GM12878 (cell line): ENCODE data around the gene ANGPTL4. TPM values are rescaled to one million over a fixed set of nuclear protein-coding genes. Genes with fewer than 3 reads are reported as not detected.

ENCODE experiments used
- ATAC-seq: fragments of 200-7000 bp; cut with Tn5 transposase; 3 replicates; pipeline ENCODE4 v1.9.1; 2020; ENCODE audit warnings: mild to moderate bottlenecking, moderate library complexity
- BruUV-seq: library from RNA; stranded (reverse); fragments of 400-500 nt; replicated peaks from 2 replicates; lab custom pipeline; 2021; lab: Mats Ljungman, UMichigan
- CTCF ChIA-PET: fragments of 300-600 bp; sonication (Branson Sonifier 250); formaldehyde crosslinking; extraction: SDS; loops from one replicate; lab custom pipeline; 2021; ENCODE audit warnings: inconsistent platforms; lab: Yijun Ruan, JAX
- POLR2A ChIA-PET: fragments of 350-600 bp; formaldehyde crosslinking; extraction: SDS; loops from one replicate; lab custom pipeline; 2021; ENCODE audit warnings: inconsistent platforms; lab: Charles Lee
- RAD21 ChIA-PET: fragments of 300-600 bp; sonication (Branson Sonifier 250); formaldehyde crosslinking; loops from one replicate; lab custom pipeline; 2023; ENCODE audit warnings: antibody characterized with exemption; ENCODE audit not compliant: unreplicated experiment; lab: Charles Lee
- SMC1A ChIA-PET: fragments of 300-600 bp; sonication (Branson Sonifier 250); formaldehyde crosslinking; loops from one replicate; lab custom pipeline; 2023; ENCODE audit not compliant: unreplicated experiment, uncharacterized antibody; lab: Charles Lee
- DNase-seq: peaks from one replicate; pipeline ENCODE4 v3.0.0-alpha.2; 2011; ENCODE audit warnings: low read depth, low spot score
- FAIRE-seq: peaks from 3 replicates; lab custom pipeline; 2011; peaks lifted over from hg19 to GRCh38; lab: Jason Lieb, UNC
- H2AFZ ChIP-seq: 2 replicates; pipeline ENCODE4 v1.6.0; 2011; ENCODE audit warnings: low read depth, low read length, control low read depth; ENCODE audit not compliant: control insufficient read depth
- H3K27ac ChIP-seq: 2 replicates; pipeline ENCODE4 v1.5.1; 2011; ENCODE audit warnings: control low read depth; ENCODE audit not compliant: control insufficient read depth, insufficient read depth
- H3K27me3 ChIP-seq, 2 experiments: replicated peaks in 1 of 2; 2 replicates each; pipeline versions ENCODE4 v1.6.0 to v1.6.1; 2011; ENCODE audit warnings: low read length in 1 of 2; ENCODE audit not compliant: control insufficient read depth in 2 of 2, insufficient read depth in 2 of 2
- H3K36me3 ChIP-seq, 2 experiments: 2 replicates each; pipeline ENCODE4 v1.5.1; 2011; ENCODE audit warnings: low read length in 1 of 2; ENCODE audit not compliant: control insufficient read depth in 2 of 2, insufficient read depth in 2 of 2
- H3K4me1 ChIP-seq: 2 replicates; pipeline ENCODE4 v1.6.1; 2011; ENCODE audit warnings: mild to moderate bottlenecking, low read length, moderate library complexity, mixed read lengths; ENCODE audit not compliant: control insufficient read depth, insufficient read depth
- H3K4me2 ChIP-seq: 2 replicates; pipeline ENCODE4 v1.6.0; 2011; ENCODE audit warnings: control low read depth; ENCODE audit not compliant: control insufficient read depth, insufficient read depth
- H3K4me3 ChIP-seq: fragments of 200-600 bp; sonication (generic); 2 replicates; pipeline ENCODE4 v1.5.1; 2016
- H3K79me2 ChIP-seq: 2 replicates; pipeline ENCODE4 v1.6.0; 2011; ENCODE audit warnings: low read length; ENCODE audit not compliant: control insufficient read depth, insufficient read depth
- H3K9ac ChIP-seq: 2 replicates; pipeline ENCODE4 v1.8.0; 2011; ENCODE audit warnings: low read length, control low read depth, mixed read lengths; ENCODE audit not compliant: control insufficient read depth, insufficient read depth
- H3K9me3 ChIP-seq: replicated peaks from 3 replicates; pipeline ENCODE4 v1.5.1; 2011; ENCODE audit warnings: mild to moderate bottlenecking, low read length; ENCODE audit not compliant: control insufficient read depth, insufficient read depth
- H4K20me1 ChIP-seq: 2 replicates; pipeline ENCODE4 v1.6.0; 2011; ENCODE audit not compliant: control insufficient read depth, insufficient read depth
- BCL3 ChIP-seq: IDR thresholded peaks from 2 replicates; pipeline ENCODE4 v1.6.1; 2011; ENCODE audit warnings: borderline replicate concordance, low read depth, mild to moderate bottlenecking, moderate library complexity, low read length; ENCODE audit not compliant: insufficient read depth, poor library complexity, severe bottlenecking
- BMI1 ChIP-seq: fragments of 450-650 bp; IDR thresholded peaks from 2 replicates; pipeline ENCODE4 v1.6.1; 2016; ENCODE audit warnings: mild to moderate bottlenecking, moderate library complexity, borderline replicate concordance
- CBFB ChIP-seq: IDR thresholded peaks from 2 replicates; pipeline ENCODE4 v1.6.1; 2016; ENCODE audit warnings: antibody characterized with exemption, low read depth
- EP300 ChIP-seq, 2 experiments: fragments of 150-350 bp in 1 of 2; IDR thresholded peaks; 2 replicates each; pipeline ENCODE4 v1.6.1; 2011 to 2012; ENCODE audit warnings: low read depth in 2 of 2, low read length in 2 of 2, borderline replicate concordance in 1 of 2, improper control_type of control experiment in 1 of 2, inconsistent platforms in 1 of 2; ENCODE audit not compliant: control insufficient read depth in 1 of 2
- MAX ChIP-seq: IDR thresholded peaks from 2 replicates; pipeline ENCODE4 v1.6.1; 2012; ENCODE audit warnings: low read depth, low read length, improper control_type of control experiment
- MYB ChIP-seq: fragments of 150-350 bp; IDR thresholded peaks from 2 replicates; pipeline ENCODE4 v1.6.1; 2014; ENCODE audit warnings: mild to moderate bottlenecking, low read depth, low read length, borderline replicate concordance
- POLR2A ChIP-seq: IDR thresholded peaks from 2 replicates; pipeline ENCODE4 v1.6.1; 2011; ENCODE audit warnings: low read depth, mild to moderate bottlenecking, low read length
- RCOR1 ChIP-seq: conservative IDR thresholded peaks from 2 replicates; pipeline ENCODE4 v1.6.1; 2012; ENCODE audit warnings: low read depth, low read length, improper control_type of control experiment
- SIN3A ChIP-seq: IDR thresholded peaks from 2 replicates; pipeline ENCODE4 v1.6.1; 2012; ENCODE audit warnings: low read depth, low read length, improper control_type of control experiment
- STAT1 ChIP-seq: fragments of 450-650 bp; conservative IDR thresholded peaks from 2 replicates; pipeline ENCODE4 v1.6.1; 2014; ENCODE audit warnings: antibody characterized with exemption, mild to moderate bottlenecking
- SUZ12 ChIP-seq: fragments of 200-600 bp; sonication (generic); IDR thresholded peaks from one replicate; pipeline ENCODE4 v1.6.1; 2018; ENCODE audit warnings: antibody characterized with exemption, mild to moderate bottlenecking; ENCODE audit not compliant: unreplicated experiment
- TCF12 ChIP-seq: IDR thresholded peaks from 2 replicates; pipeline ENCODE4 v1.6.1; 2011; ENCODE audit warnings: low read depth, mild to moderate bottlenecking, low read length
- WGBS: methylation state at CpG from one replicate; pipeline ENCODE4 v1.1.6; 2016; ENCODE audit warnings: low lambda C conversion rate; ENCODE audit not compliant: insufficient replicate concordance, insufficient coverage; ENCODE audit errors: missing lambda C conversion rate; 5-methylcytosine and 5-hydroxymethylcytosine counted together
- in situ Hi-C: fragments of 300-500 bp; cut with MboI; formaldehyde crosslinking; loops from 9 replicates; pipeline ENCODE4 v1.14.3; 2018; ENCODE audit warnings: mixed read lengths
- intact Hi-C: fragments of 100-400 bp; cut with micrococcal nuclease; formaldehyde crosslinking; loops from one replicate; pipeline ENCODE4 v1.14.2; 2022; ENCODE audit not compliant: unreplicated experiment
- polyA plus RNA-seq, 11 experiments: library from polyadenylated mRNA; depleted of rRNA in 4 of 11; unstranded in 6 of 11; stranded (reverse) in 5 of 11; fragments of >200 nt; fragmentation: Nextera tagmentation in 4 of 11; fragmentation: Illumina TruSeq in 1 of 11; extraction: Ambion mirVana in 4 of 11; extraction: Trizol in 1 of 11; gene quantifications; 1 replicate in 1 of 11; 2 replicates in 10 of 11; pipeline versions ENCODE4 v1.2.1 to v1.2.3, GENCODE V29; 2011 to 2016; ENCODE audit warnings: inconsistent platforms in 2 of 11, missing spikeins in 2 of 11, low read depth in 1 of 11
- total RNA-seq, 4 experiments: library from RNA; depleted of rRNA in 3 of 4; stranded (reverse); fragments of >200 nt in 3 of 4; fragmentation: Illumina TruSeq in 1 of 4; extraction: Trizol in 1 of 4; gene quantifications; 2 replicates each; pipeline versions ENCODE4 v1.2.1 to v1.2.3, GENCODE V29; 2013 to 2021

ANGPTL4 gene
- total and polyA plus RNA-seq, 10 of the 15 experiments (the other 5 are each of a cell fraction or from before 2014, with no cell fraction given), result 0.45 TPM; not detected in 9

DNA sequence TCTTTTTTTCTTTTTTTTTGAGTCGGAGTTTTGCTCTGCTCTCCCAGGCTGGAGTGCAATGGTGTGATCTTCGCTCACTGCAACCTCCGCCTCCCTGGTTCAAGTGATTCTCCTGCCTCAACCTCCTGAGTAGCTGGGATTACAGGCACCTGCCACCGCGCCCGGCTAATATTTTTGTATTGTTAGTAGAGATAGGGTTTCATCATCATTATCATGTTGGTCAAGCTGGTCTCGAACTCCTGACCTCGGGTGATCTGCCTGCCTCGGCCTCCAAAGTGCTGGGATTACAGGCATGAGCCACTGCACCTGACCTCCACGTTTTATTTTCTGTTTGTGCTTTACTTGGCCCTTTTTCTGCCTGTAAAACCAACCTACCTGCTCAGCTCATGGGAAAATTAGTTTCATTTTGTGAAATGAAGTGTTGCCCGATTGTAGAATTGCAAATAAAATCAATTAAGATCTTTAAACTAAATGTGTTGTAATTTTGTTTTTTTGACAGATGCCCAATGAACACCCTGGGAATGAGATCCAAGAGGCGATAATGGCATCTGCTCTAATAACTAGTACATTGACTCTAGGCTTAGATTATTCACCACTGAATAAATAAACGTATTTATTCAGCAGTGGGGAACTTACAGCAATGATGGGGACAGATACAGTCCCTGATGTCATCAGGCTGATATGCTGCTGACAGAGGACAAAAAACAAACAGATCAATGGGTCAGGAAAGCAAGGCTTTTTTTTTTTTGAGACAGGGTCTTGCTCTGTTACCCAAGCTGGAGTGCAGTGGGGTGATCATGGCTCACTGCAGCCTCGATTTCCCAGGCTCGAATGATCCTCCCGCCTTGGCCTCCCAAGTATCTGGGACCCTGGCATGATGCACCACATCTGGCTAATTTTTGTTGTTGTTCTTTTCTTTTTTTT lies 24.0 kb downstream of the ANGPTL4 start:
- Histone ChIP-seq H3K79me2 (peaks cover 20% of the 10 kb centered on the region), H3K4me1 (peaks cover 11% of the 10 kb centered on the region), H3K9me3 (no peaks in the 10 kb centered on the region; the same call in 2 of the 3 replicates), H3K4me2 (no peak overlapping the region), H3K27ac (no peak overlapping the region), H3K27me3 (no peaks in the 10 kb centered on the region), H3K36me3 (no peaks in the 10 kb centered on the region), H3K9ac (no peak overlapping the region), H4K20me1 (peaks cover 5% of the 10 kb centered on the region), H2AFZ (no peak overlapping the region), H3K4me3 (no peak overlapping the region)
- ATAC-seq, result no peak
- POLR2A ChIA-PET, result interaction anchor here (0.6 kb wide), 2 partner anchors 12 to 36 kb away, joined by 3 to 4 read pairs; no protein-coding TSS in a partner anchor
- no TSS peak for BruUV-seq
- TF ChIP-seq MYB (no peak), TCF12 (no peak), POLR2A (no peak)
- CTCF ChIA-PET, result interaction anchor here (1.1 to 1.4 kb wide), 3 partner anchors 25 to 192 kb away, joined by 3 read pairs; partner anchors contain the start of gene MARCHF2
- WGBS, result 94% methylated on average over 16 of the region's 16 CpGs
- SMC1A ChIA-PET, result no interaction called here
- no peak for FAIRE-seq
- DNase-seq, result no peak
- intact Hi-C loops (no loop called here), in situ Hi-C loops (no loop called here)
- RAD21 ChIA-PET, result interaction anchor here (0.7 kb wide), 2 partner anchors 306 to 1653 kb away, joined by 3 read pairs; no protein-coding TSS in a partner anchor

DNA sequence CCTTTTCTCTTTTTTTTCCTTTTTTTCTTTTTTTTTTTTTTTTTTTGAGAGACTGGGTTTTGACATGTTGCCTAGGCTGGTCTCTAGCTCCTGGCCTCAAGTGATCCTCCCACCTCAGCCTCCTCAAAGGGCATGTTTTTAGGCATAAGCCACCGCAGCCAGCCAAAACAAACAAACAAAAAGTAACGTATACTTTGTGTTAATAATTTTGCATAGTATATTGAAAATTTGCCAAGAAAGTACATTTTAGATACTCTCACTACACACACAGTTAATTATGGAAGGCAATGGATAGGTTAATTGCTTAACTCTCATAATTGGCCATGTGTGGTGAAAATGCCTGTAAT lies 24.6 kb downstream of the ANGPTL4 start:
- no peak overlapping the region for H3K4me3 ChIP-seq
- no peaks in the 10 kb centered on the region for H3K36me3 ChIP-seq
- CTCF ChIA-PET, result no interaction called here
- H3K9ac ChIP-seq, result no peak overlapping the region
- whole genome bisulfite sequencing, result 98% methylated on average over 2 of the region's 2 CpGs
- H3K9me3 ChIP-seq, result no peaks in the 10 kb centered on the region; the same call in 2 of the 3 replicates
- H3K27ac ChIP-seq, result no peak overlapping the region
- no peak overlapping the region for H2AFZ ChIP-seq
- peaks cover 22% of the 10 kb centered on the region for H3K79me2 ChIP-seq
- no peaks in the 10 kb centered on the region for H3K27me3 ChIP-seq
- FAIRE-seq, result no peak
- peaks cover 11% of the 10 kb centered on the region for H3K4me1 ChIP-seq
- intact Hi-C loops, result no loop called here
- SMC1A ChIA-PET, result no interaction called here
- RAD21 ChIA-PET, result interaction anchor here (0.7 kb wide), 1 partner anchor 1653 kb away, joined by 3 read pairs; no protein-coding TSS in a partner anchor
- H3K4me2 ChIP-seq, result no peak overlapping the region
- no peak for DNase-seq
- no peak for ATAC-seq
- BruUV-seq, result no TSS peak
- POLR2A ChIA-PET, result interaction anchor here (0.6 kb wide), 1 partner anchor 11 kb away, joined by 4 read pairs; no protein-coding TSS in a partner anchor
- peaks cover 5% of the 10 kb centered on the region for H4K20me1 ChIP-seq
- in situ Hi-C loops, result no loop called here
- TF ChIP-seq TCF12, result no peak
- TF ChIP-seq SIN3A, result no peak
- no peak for TF ChIP-seq STAT1
- TF ChIP-seq MYB, result no peak
- TF ChIP-seq MAX, result no peak
- no peak for TF ChIP-seq BCL3
- no peak for TF ChIP-seq CBFB
- no peak for TF ChIP-seq BMI1
- no peak for TF ChIP-seq SUZ12
- TF ChIP-seq RCOR1, result no peak
- no peak for TF ChIP-seq EP300 (IDR thresholded peaks at IDR 0.05; ENCODE audit: borderline replicate concordance in 1 of 2, control insufficient read depth in 1 of 2, low read depth in 2 of 2, low read length in 2 of 2)
